Measurements from ENCODE around the gene GAB2. TPM values are rescaled to one million over a fixed set of nuclear protein-coding genes. Genes with fewer than 3 reads are reported as not detected.
"Not testable (repeated sequence)": the region's sequence is repeated elsewhere in the genome, so short reads cannot be mapped to it uniquely, and the experiment has no call there.

Gene GAB2
- total RNA-seq, 1 experiment from 2014 or later: 10.0 TPM

DNA sequence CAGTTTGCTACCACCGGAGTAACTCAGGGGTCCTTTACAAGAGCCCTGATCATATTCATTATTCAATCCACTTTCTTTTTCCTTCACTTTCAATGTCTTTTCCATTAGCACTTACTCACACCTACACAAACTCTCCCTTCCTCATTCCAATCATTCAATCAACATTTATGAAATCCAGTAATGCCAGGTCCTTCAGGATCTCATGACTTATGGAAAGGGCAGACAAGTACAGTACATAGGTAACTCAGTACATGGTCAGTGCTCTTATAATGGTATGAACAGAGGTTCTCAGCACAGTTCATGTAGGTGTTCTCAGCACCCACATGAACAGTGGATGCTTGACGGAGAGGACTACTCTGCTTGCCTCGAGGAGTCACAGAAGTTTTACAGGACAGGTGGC lies 122.3 kb downstream of the GAB2 start:
- H3K36me3 ChIP-seq (ENCODE audit: control insufficient read depth, insufficient read depth, low read length): no peaks in the 10 kb centered on the region
- H3K4me1 ChIP-seq (ENCODE audit: control insufficient read depth, insufficient read depth, low read length): peaks cover 3% of the 10 kb centered on the region; the same call in 1 of the 2 replicates
- intact Hi-C loops (cut with micrococcal nuclease; ENCODE audit: unreplicated experiment) (no loop called here), in situ Hi-C loops (cut with HindIII; ENCODE audit: low pct_unique_long_range_greater_than_20kb, low sequenced_read_pairs) (no loop called here)
- POLR2A ChIA-PET: interaction anchor here (0.5 kb wide), 1 partner anchor 202 kb away, joined by 12 read pairs; no protein-coding TSS in a partner anchor
- ATAC-seq: no peak
- DNase-seq (ENCODE audit: low read depth, low spot score): no peak
- TF ChIP-seq, protein P1, sequence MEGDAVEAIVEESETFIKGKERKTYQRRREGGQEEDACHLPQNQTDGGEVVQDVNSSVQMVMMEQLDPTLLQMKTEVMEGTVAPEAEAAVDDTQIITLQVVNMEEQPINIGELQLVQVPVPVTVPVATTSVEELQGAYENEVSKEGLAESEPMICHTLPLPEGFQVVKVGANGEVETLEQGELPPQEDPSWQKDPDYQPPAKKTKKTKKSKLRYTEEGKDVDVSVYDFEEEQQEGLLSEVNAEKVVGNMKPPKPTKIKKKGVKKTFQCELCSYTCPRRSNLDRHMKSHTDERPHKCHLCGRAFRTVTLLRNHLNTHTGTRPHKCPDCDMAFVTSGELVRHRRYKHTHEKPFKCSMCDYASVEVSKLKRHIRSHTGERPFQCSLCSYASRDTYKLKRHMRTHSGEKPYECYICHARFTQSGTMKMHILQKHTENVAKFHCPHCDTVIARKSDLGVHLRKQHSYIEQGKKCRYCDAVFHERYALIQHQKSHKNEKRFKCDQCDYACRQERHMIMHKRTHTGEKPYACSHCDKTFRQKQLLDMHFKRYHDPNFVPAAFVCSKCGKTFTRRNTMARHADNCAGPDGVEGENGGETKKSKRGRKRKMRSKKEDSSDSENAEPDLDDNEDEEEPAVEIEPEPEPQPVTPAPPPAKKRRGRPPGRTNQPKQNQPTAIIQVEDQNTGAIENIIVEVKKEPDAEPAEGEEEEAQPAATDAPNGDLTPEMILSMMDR (IDR thresholded peaks at IDR 0.05): no peak
- TF ChIP-seq POLR2AphosphoS5 (IDR thresholded peaks at IDR 0.05; ENCODE audit: low read depth, low read length): no peak
- no peak for TF ChIP-seq TCF7L2 (IDR thresholded peaks at IDR 0.05; ENCODE audit: low read depth, low read length)
- no peak for TF ChIP-seq REST (IDR thresholded peaks at IDR 0.05; ENCODE audit: insufficient read depth in 1 of 2, low read depth in 2 of 2, low read length in 1 of 2)
- TF ChIP-seq SIN3A (IDR thresholded peaks at IDR 0.05; ENCODE audit: borderline replicate concordance, insufficient read depth, low read depth, low read length): no peak
- no peaks in the 10 kb centered on the region for H3K27me3 ChIP-seq (ENCODE audit: control insufficient read depth, insufficient read depth, low read length)
- CTCF ChIA-PET: no interaction called here
- H3K9me3 ChIP-seq (ENCODE audit: control insufficient read depth, insufficient read depth, low read depth, low read length): no peaks in the 10 kb centered on the region
- H3K4me3 ChIP-seq (ENCODE audit: low read depth in 2 of 2, low read length in 2 of 2): no peak overlapping the region
- BruUV-seq (replicated peaks): no TSS peak
- no peak overlapping the region for H3K27ac ChIP-seq (ENCODE audit: low read length)

- ATAC-seq; CTCF ChIA-PET; H3K4me1 ChIP-seq (ENCODE audit: control insufficient read depth, insufficient read depth, low read length); BruUV-seq (replicated peaks); H3K27ac ChIP-seq (ENCODE audit: low read length); POLR2A ChIA-PET; in situ Hi-C loops (cut with HindIII; ENCODE audit: low pct_unique_long_range_greater_than_20kb, low sequenced_read_pairs); H3K4me3 ChIP-seq (ENCODE audit: low read depth in 2 of 2, low read length in 2 of 2); intact Hi-C loops (cut with micrococcal nuclease; ENCODE audit: unreplicated experiment); H3K27me3 ChIP-seq (ENCODE audit: control insufficient read depth, insufficient read depth, low read length); H3K9me3 ChIP-seq (ENCODE audit: control insufficient read depth, insufficient read depth, low read depth, low read length); H3K36me3 ChIP-seq (ENCODE audit: control insufficient read depth, insufficient read depth, low read length); DNase-seq (ENCODE audit: low read depth, low spot score): not testable (repeated sequence)
Measured at GRCh38 chr11:78294100-78294499, 123.5 kb downstream of the GAB2 start.

- no peak for DNase-seq (ENCODE audit: low read depth, low spot score)
- no peaks in the 10 kb centered on the region for H3K27me3 ChIP-seq (ENCODE audit: control insufficient read depth, insufficient read depth, low read length)
- no peaks in the 10 kb centered on the region for H3K9me3 ChIP-seq (ENCODE audit: control insufficient read depth, insufficient read depth, low read depth, low read length)
- POLR2A ChIA-PET: no interaction called here
- H3K4me3 ChIP-seq (ENCODE audit: low read depth in 2 of 2, low read length in 2 of 2): no peak overlapping the region
- intact Hi-C loops (cut with micrococcal nuclease; ENCODE audit: unreplicated experiment) (no loop called here), in situ Hi-C loops (cut with HindIII; ENCODE audit: low pct_unique_long_range_greater_than_20kb, low sequenced_read_pairs) (no loop called here)
- TF ChIP-seq SIN3A (IDR thresholded peaks at IDR 0.05; ENCODE audit: borderline replicate concordance, insufficient read depth, low read depth, low read length): no peak
- TF ChIP-seq POLR2AphosphoS5 (IDR thresholded peaks at IDR 0.05; ENCODE audit: low read depth, low read length): no peak
- TF ChIP-seq TCF7L2 (IDR thresholded peaks at IDR 0.05; ENCODE audit: low read depth, low read length): no peak
- TF ChIP-seq, protein P1 (IDR thresholded peaks at IDR 0.05): no peak
- TF ChIP-seq REST (IDR thresholded peaks at IDR 0.05; ENCODE audit: insufficient read depth in 1 of 2, low read depth in 2 of 2, low read length in 1 of 2): no peak
- CTCF ChIA-PET: no interaction called here
- H3K4me1 ChIP-seq (ENCODE audit: control insufficient read depth, insufficient read depth, low read length): peaks cover 3% of the 10 kb centered on the region; the same call in 1 of the 2 replicates
- H3K27ac ChIP-seq (ENCODE audit: low read length): no peak overlapping the region
- ATAC-seq: no peak
- BruUV-seq (replicated peaks): no TSS peak
- H3K36me3 ChIP-seq (ENCODE audit: control insufficient read depth, insufficient read depth, low read length): no peaks in the 10 kb centered on the region
Measured at GRCh38 chr11:78293536-78293935, 124.1 kb downstream of the GAB2 start.
